Measurements from ENCODE around the gene ZBTB34.

The ZBTB34 gene

DNA sequence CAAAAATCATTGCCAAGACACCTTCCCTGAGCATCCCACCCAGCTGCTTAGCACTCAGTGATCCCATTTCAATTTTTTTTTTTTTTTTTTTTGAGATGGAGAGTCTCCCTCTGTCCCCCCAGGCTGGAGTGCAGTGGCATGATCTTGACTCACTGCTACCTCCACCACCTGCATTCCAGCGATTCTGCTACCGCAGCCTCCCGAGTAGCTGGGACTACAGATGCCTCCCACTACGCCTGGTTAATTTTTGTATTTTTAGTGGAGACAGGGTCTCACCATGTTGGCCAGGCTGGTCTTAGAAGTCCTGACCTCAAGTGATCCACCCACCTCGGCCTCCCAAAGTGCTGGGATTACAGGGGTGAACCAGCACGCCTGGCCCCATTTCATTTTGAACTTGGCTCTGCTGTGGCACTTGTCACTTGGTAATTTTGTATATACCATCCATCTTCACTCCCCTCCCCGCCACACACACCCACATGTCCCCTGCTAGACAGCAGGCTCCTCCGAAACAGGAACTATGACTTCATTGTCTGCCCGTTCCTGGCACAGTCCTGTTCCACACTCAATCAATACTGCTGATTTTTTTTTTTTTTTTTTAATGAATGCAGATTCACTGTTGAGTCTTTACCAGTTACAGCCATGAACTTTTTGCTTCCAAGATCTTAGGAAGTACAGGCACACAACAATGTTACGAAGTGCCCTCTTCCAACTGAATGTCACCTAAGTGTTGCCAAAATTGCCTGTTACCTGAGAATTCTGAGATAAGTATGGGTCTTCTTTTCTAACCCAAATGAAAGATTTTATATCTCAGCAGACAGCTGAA, 17.3 kb upstream of the ZBTB34 start:
- DNase-seq (ENCODE audit: low spot score) = no peak

DNA sequence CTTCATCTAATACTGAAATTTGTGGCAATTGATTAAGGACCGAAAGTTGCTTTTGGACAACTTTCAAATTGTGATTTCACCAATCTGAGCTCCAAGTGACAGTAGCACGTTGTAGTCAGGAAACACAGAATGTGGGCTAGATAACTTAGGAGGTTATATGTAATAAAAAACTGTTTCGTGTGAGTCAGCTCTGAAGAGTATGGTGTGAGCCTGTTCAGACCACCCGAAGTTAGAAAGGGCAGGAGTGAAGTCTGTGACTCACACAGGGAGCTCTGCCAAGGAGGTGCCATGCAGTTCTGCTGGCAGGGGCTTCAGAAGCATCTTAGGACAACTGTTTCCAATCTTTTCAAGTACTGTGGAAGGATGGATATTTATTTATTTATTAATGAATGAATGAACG, 16.4 kb upstream of the ZBTB34 start:
- DNase-seq (ENCODE audit: low spot score) = no peak

DNA sequence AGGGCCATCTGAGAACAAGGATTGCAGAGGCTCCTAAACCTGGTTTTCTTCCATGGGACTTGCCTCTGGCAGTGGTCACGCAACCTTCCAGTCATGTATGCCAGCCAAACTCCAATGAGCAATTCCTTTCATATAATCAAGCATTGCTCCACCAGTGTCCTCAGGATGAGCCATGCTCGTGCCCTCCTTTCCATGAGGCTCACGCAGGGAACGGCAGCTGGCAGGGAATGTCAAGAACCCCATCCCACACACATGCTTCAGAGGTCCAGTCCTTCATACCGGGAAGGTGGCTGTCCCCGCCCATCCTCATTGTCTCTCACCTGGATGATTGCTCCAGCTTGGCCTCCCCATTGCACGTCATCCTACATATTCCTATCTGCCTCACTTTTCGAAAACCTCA, 13.4 kb upstream of the ZBTB34 start:
- DNase-seq (ENCODE audit: low spot score) = no peak

DNA sequence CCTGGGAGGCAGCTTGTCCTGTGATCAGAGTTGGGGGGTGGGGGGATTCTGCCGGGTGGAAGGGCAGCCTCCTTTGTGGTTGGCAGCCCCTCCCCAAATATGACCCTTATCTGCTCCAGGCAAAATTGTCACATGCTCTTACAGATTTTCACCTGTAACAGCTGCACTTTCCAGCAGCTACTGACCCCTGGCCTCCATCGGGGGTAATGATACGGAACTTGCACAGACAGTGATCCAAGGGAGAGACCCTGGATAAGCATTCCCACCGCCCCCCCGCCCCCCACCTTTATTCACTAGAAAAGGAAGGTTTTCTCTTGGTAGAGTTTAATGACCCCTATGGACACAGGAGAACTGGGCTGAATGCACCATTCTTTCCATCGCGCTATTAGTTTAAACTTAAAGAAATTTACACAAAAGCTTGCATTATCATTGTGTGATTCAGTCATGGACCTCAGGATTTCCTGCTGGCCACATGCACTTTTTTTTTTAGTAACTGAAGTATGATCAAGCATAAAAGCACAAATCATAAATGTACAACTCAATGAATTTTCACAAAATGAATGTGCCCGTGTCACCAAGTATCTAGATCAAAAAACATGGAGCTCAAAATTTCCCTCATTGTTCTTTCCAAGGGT, 10.7 kb upstream of the ZBTB34 start:
- no peak for DNase-seq (ENCODE audit: low spot score)

DNA sequence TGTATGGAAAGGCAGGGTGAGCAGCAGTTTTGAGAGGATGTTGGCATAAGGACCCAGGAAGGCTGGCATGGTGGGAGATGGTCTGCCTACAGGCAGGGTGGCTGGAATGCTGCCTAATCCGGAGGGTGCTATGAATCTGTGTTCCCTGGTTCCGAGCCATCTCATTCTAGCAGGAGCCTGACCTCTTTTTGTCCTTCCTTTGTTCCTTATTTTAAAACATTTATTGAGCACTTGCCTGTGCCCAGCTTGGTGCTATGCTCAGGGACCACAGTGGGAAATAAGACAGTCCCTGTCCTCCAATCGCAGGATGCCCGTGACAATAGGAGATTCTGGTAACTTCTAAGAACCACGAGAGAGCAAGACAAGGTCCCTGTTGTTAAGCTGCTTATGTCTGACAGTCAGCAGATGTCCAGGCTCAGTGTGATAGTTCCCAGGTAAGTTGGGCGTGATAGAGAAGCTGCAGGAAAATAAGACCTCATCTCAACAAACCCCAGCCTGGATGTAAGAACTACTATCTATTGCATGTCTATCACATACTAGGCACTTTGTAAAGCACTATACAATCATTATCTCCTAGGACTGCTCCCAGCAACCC, 9.1 kb upstream of the ZBTB34 start:
- DNase-seq (ENCODE audit: low spot score) = no peak

DNA sequence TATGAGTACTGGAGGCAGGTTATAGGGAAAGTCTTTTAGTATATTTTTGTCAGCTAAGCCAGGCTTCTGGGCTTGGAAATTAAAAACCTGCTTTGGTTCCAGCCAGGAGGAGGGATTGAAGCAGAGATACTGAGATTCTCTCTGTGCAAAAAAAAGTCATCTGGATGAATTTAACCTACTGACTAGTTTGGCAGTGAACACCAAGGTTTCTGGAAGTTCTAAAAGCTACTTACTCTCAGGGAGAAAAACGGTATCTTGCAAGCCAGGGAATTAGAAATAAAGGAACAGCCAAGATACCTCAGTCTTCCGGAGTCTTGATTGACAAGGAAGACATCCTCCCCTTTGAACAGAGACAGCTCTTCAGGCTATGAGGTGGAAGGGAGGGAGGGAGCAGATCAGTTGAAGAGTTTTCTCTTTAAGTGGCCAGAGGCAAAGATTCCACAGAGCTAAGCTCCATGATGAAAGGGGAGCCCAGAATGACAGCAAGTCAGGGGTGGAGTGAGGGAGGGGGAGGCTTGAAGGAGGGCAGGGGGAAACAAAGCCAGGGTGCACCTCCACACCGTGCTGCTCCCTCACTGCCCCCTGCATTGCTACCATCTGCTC, 8.3 kb upstream of the ZBTB34 start:
- DNase-seq (ENCODE audit: low spot score) = no peak

DNA sequence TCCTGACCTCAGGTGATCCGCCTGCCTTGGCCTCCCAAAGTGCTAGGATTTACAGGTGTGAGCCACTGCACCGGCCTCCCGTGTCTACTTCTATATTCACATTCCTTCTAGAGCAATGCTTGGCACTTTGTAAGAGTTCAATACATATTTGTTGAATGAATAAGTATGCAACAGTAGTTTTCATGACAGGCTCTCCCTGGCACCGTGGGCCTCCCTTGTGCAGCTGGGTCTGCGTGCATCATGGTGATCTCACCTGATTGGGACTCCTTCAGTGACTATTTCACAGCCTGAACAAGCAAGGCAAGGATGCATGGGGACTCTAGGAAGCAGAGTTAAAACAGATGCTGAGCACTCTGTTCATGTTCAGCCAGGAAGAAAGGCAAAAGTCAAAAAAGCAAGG, 6.8 kb upstream of the ZBTB34 start:
- no peak for DNase-seq (ENCODE audit: low spot score)

DNA sequence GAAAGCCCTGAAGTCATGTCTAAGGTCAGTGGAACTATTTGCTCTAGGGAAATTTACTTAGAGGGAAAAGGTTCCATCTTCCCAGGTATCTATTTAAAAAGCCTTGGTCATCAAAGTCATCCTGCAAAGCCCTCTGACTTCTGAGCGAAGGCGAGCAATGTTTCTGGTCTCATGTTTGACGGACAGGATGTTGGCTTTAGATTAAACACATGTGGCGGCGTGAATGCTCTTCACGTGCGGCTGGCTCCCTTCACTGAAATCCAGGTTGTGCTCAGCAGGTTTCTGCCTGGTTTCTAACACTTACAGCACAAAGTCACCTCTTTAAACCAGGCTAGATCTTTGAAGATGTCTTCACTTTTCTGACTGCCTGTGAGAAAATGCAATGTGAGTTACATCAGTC, 5.7 kb upstream of the ZBTB34 start:
- DNase-seq (ENCODE audit: low spot score) = no peak

DNA sequence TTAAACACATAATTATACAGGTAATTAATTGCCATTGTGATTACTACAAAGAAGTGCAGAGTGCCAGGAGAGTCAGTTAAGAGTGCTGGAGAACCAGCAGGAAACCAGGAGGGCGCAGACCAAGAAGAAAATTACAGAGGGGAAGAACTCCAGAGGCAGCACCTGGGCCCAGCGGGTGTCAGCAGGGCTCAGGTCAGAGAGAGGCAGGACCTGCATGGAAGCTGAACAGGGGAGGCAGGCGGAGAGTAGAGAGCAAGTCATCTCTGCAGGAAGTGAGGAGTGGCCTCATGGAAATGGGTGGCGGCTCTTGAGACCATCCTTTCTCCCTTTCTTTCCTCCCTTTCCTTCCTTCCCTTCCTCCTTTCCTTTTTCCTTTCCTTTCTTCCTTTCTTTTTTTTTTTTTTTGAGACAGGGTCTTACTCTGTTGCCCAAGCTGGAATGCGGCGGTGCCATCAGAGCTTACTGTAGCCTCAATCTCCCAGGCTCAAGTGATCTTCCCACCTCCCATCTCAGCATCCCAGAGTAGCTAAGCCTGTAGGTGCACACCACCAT, 4.0 kb upstream of the ZBTB34 start:
- DNase-seq (ENCODE audit: low spot score) = no peak

DNA sequence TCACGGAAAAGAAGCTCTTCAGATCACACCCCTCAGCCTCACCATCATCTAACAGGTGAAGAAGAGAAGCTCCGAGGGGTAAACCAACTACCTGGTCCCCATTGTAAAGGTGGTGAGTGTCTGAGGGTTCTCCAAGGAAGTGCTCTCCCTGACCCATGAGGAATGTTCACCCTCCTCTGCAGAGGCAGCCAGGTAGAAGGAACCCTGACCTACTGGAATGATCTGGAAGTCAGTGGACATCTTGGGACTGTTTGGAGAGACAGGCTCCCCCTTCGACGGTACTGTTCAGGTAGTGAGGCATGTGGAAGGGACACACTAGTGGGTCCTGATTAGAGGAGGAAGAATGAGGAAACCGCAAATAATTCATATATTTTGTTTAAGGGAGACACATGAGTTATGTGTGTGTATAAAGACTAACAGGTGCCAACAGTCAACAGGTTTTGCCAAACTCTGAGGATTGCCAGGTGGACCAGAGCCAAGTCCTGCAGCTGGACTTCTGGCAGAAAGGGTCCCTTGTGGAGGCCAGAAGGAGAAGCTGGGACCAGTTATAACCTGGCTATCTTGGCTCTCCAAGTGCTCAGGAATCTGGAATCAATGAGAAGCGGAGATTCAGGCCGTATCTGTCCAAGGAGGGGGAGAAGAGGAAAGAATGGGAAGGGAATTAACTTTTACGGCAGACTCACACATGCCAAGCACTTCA, 3.0 kb upstream of the ZBTB34 start:
- no peak for DNase-seq (ENCODE audit: low spot score)

DNA sequence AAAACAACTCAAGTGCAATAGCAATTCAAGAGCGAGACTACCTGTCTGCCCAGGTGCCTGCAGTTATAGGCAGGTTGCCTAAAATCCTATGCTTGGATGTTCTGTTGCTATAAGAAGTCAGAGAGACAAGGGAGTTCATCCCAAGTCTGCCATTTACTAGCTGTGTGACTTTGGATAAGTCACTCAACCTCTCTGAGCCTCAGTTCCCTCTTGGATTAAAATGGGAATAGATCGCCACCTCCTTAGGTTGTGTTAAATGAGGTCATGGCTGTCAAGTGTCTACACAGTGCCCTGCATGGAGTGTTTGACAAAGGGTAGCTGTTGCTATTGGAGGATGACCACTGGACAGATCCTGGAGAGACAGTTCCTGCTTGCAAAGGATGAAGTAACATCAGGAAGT, 1.3 kb upstream of the ZBTB34 start:
- no peak for DNase-seq (ENCODE audit: low spot score)

DNA sequence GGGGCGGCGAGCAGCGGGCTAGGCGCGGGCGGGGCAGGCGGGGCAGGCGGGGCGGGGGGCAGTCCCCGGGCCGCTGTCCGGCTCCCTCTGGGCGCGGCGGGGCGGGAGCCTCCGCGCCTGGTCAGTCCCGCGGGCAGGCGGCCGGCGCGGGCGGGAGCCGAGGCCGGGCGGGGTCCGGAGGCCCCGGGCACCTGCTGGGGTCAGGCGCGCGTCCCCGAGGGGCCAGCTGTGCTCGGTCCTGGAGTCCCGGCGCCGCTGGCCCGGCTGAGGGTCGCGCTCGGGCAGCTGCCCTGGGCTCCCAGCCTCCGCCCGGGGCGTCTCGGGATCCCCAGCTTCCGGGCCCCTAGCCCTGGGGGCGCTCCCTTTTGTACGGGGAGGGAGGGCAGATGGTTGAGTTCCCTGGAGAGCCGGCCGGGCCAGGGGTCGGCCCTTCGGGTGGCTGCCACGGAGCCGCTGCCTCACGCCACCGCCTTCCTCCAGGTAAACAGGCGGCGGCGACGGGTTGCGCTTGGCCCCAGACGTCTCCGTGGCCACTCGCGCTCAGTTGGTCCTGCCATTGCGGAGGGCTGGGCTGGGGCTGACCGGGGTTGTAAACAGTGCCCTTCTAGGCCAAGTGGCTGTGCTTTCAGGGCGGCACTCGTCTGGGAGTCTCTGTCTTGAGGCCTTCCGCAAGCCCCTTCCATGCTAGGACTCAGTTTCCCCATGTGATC, 473 bp downstream of the ZBTB34 start:
- no peak for DNase-seq (ENCODE audit: low spot score)

DNA sequence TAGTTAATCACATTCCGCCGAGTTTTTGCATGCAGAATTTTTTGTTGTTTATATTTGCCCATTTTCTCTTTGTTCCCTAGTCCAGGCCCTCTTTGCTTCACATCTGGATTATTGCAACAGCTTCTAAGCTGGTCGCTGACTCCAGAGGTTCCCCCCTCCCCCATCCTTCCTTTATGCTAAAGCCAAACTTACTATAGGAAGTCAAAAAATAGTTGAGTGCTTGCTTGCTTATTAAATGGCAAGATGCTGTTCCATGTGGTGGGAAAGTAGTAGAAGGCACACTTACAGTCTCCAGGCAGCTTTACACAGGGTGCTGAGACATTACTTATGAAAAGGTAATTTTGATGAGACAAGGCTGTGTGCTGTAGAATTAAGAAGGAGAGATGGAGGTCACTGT, 1.3 kb downstream of the ZBTB34 start:
- DNase-seq (ENCODE audit: low spot score) = no peak

DNA sequence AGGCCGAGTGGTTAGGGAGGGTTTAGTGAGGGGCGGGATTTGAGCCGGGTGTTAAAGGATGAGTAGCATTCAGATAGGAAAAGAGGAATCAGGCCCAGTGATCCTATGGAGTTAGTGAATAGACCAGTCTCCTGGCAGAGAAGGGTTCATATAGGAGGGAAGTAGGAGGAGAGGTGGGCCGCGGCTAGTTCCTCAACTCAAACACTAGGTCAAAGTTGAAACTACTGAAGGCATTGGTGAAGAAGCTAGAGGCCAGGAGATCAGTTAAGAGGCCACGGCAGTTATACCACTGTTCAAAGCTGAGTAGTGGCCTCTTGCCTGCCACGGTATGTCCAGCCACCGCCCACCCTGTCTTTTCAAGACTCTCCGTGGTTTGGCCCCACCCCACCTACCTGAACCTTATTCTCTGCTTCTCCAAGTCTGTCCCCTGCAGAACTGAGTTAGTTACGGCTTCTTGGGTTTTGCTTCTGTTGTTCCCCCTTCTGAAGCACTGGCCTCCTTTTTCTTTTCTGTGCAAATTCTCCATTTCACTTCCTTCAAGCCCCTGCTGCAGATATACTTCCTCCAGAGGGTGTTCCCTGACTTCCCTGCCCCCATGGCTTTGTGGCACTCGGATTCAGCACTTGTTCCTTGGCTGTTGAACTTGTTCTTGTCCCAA, 1.8 kb downstream of the ZBTB34 start:
- DNase-seq (ENCODE audit: low spot score) = no peak

DNA sequence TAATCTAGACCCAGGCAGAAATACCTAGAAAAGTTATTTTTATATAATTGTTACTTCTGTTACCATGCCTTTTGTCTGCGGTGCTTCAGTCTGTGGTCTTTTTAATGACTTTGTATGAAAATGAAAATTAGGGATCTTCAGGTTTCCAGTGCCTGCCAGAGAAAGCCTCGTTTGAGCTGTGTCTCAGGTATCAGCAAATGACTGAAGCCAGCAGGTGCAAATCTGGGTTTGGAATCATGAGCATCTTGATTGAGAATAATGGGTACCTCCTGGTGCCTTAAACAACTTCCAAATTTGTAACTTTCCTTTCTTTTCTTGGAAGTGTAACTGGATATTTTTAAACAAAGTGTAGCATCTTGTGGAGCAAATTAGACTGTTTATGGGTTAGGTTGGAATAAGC, 4.3 kb downstream of the ZBTB34 start:
- no peak for DNase-seq (ENCODE audit: low spot score)

DNA sequence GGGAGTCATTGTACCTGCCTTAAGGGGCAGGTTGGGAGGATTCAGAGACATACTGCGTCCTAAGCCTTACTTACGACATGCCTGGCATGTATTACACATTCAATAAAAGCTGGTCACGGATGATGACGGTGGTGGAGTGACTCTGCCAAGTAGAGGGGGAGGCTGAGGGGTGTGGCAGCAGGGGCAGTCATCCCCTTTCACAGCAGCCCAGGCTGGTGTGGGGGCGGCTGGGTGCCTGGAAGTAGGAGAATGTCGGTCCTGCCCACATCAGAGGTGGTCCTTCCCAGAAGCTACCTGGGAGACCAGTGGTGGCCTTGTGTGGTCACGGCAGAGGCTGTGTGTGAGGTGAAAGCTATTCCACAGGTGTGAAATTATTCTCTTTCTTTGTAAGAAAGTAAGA, 8.9 kb downstream of the ZBTB34 start:
- DNase-seq (ENCODE audit: low spot score) = no peak

DNA sequence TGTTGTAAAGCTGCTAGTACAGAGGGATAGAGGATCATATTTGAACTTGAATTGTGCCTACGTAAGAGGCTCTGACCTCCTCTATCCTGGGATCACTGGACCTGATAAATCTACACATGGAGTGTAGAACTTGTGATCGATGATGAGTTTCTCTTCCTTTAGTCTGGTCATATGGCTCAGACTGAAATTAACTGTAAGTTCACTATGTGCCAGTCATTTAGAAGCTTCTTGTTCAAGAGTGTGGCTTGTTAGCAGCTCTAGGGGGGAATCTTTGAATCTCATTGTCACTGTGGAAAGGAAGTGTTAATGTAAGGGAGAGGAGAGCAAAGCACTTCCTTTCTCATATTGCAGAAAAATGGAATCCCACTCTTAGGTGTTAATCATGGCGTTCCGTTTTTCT, 12.1 kb downstream of the ZBTB34 start:
- no peak for DNase-seq (ENCODE audit: low spot score)

DNA sequence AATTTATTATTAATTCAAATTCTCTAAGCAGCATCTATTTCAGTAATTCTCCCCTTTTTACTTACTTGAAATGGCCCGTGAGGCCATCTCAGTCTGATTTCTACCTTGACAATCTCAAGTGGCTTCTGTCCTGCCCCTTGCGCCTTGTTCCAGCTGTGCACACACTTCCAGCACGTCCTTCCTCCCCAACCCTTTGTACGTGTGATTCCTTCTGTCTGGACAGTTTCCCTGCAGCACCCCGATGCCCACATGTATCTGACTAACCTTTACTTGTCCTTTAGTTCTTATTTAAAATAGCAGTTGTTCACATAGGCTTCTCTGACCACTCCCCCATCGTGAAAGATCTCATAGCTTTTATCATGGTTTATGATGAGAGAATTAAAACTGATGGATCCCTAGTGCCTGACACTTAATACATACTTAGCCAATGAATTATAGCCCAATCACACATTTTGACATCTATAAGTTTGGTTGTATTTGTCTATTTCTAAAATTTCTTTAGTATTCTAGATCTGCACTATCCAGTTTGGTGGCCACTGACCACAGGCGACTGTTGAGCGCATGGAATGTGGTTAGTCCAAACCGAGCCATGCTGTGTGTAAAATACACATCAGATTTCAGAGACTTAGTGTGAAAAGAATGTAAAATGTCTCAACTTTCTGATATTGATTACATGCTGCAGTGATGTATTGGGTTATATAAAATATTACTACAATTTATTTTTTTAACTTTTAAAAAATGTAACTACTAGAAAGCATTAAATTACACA, 14.3 kb downstream of the ZBTB34 start:
- no peak for DNase-seq (ENCODE audit: low spot score)

DNA sequence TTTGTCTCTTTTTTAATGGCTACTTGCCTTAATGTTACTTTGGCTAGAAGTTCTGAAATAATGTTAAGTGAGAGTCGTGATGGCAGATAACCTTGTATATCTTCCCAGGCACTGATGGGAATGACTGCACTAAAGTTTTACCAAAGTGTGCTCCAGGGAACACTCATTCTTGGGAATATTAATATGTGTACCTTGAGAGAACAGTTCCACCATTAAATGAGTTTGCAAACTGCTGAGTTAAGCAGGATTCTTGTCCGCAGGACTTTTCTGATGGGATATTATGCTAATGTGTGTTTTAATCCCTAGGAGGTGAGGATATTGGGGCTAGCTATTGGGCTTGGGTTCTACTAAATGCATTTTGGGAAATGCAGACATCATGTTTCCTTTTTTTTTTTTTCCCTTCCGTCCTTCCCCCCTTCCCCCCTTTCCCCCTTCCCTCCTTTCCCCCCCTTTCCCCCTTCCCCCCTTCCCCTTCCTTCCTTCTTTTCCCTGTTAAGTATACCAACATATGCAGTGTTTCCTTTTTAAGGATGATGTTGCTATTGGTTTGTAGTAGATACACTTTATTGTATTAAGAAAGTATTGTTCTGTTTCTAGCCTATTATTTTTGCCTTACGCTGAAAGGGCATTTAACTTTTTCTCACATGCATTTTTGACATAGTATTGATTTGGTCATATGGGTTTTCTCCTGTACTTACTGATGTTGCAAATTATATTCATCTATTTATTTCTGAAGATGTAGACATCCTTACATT, 15.5 kb downstream of the ZBTB34 start:
- no peak for DNase-seq (ENCODE audit: low spot score)

DNA sequence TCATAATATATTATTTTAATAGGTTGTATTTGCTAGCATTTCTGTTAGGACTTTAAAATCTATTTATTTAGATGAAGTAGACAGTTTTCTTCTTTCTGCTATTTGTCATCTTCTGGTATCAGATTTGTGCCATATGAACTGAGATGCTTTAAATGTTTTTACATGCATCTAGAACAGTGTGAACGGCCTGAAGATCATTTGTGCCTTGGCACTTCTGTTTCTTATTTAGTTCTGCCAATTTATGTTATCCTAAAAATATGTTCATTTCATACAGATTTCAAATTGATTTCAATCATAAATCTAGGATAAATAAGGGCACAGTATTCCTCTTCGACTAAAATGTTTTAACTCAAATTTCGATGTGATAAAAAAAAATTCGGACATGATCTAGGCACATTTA, 16.1 kb downstream of the ZBTB34 start:
- DNase-seq (ENCODE audit: low spot score) = no peak

Data from CD4-positive, alpha-beta T cell treated with Interleukin-2 at 100 ng/mL for 4 hours (primary cell).